Left lung (tissue), 10 donors: ENCODE results near the gene SH3PXD2A. TPM values are rescaled to one million over a fixed set of nuclear protein-coding genes. Genes with fewer than 3 reads are reported as not detected.
A peak's percentile ranks its signal among the peaks of the same experiment; 100 is the strongest.

Experiments
- ATAC-seq: fragments of 200-7000 bp; cut with Tn5 transposase; one replicate; pipeline ENCODE4 v1.9.1; 2020; ENCODE audit warnings: moderate library complexity
- DNase-seq, 4 donors: peaks; one replicate each; pipeline ENCODE4 v3.0.0-alpha.2; 2013 to 2020
- H3K27ac ChIP-seq, 2 donors: fragments of 200-600 bp; sonication (generic) in 1 of 2; one replicate each; pipeline versions ENCODE4 v1.5.0 to v1.8.0; 2020 to 2021
- H3K27me3 ChIP-seq, 2 donors: fragments of 200-600 bp; sonication (generic) in 1 of 2; one replicate each; pipeline versions ENCODE4 v1.5.0 to v1.8.0; 2020 to 2021
- H3K36me3 ChIP-seq, 2 donors: fragments of 200-600 bp; sonication (generic) in 1 of 2; one replicate each; pipeline versions ENCODE4 v1.5.0 to v1.8.0; 2020 to 2021
- H3K4me1 ChIP-seq, 2 donors: fragments of 200-600 bp; one replicate each; pipeline ENCODE4 v1.8.0; 2021
- H3K4me3 ChIP-seq, 2 donors: fragments of 200-600 bp; sonication (generic) in 1 of 2; one replicate each; pipeline versions ENCODE4 v1.5.0 to v1.8.0; 2020 to 2021; ENCODE audit warnings: mild to moderate bottlenecking in 1 of 2
- H3K9me3 ChIP-seq, 2 donors: fragments of 200-600 bp; sonication (generic) in 1 of 2; one replicate each; pipeline versions ENCODE4 v1.5.0 to v1.8.0; 2020 to 2021
- CTCF ChIP-seq, 2 donors: fragments of 200-600 bp; sonication (generic) in 1 of 2; IDR thresholded peaks; one replicate each; pipeline versions ENCODE4 v1.5.0 to v1.8.0; 2021; ENCODE audit warnings: antibody characterized with exemption in 2 of 2
- intact Hi-C, 2 donors: fragments of 100-400 bp; cut with DNase I; formaldehyde crosslinking; loops; one replicate each; pipeline versions ENCODE4 v1.11.2 to v1.14.2; 2022
- polyA plus RNA-seq, 6 donors: library from polyadenylated mRNA; unstranded; fragments of 120-200 nt; gene quantifications; one replicate each; pipeline ENCODE4 v1.2.1, GENCODE V29; 2013; ENCODE audit not compliant: insufficient read length in 6 of 6
- total RNA-seq, 2 donors: library from RNA; stranded (reverse); fragmentation: NEBNext Ultra II Directional; extraction: Animal tissue kit (Norgen Biotek cat#: 25700); gene quantifications; one replicate each; pipeline ENCODE4 v1.2.1, GENCODE V29; 2021
- donor health status: DM: no; HTN: yes; CAD: no.
- donor health status: DM: no; HTN: no; CAD: no.

The SH3PXD2A gene
- total and polyA plus RNA-seq, 8 donors = 44.8 to 117 (median 91.7) TPM

- intact Hi-C loops = no loop called here
- H3K27ac ChIP-seq = no peak overlapping the region
- no peak for TF ChIP-seq CTCF (IDR thresholded peaks at IDR 0.05)
- no peaks in the 10 kb centered on the region for H3K36me3 ChIP-seq
- DNase-seq = peak in 1 of 4 donors; percentile 62
- no peak overlapping the region for H3K4me3 ChIP-seq
- no peaks in the 10 kb centered on the region for H3K27me3 ChIP-seq
- ATAC-seq = no peak
- H3K9me3 ChIP-seq = no peaks in the 10 kb centered on the region
- H3K4me1 ChIP-seq = no peaks in the 10 kb centered on the region
Measured at GRCh38 chr10:103703941-103704919, 151.1 kb downstream of the SH3PXD2A start.

- intact Hi-C loops = no loop called here
- ATAC-seq (no peak), DNase-seq (no peak)
- Histone ChIP-seq H3K36me3 (no peaks in the 10 kb centered on the region), H3K27ac (no peak overlapping the region), H3K4me3 (no peak overlapping the region), H3K27me3 (no peaks in the 10 kb centered on the region), H3K9me3 (no peaks in the 10 kb centered on the region), H3K4me1 (peaks cover 0 to 6% of the 10 kb centered on the region in 2 donors)
- no peak for TF ChIP-seq CTCF (IDR thresholded peaks at IDR 0.05)
Measured at GRCh38 chr10:103701380-103702222, 153.8 kb downstream of the SH3PXD2A start.

GRCh38 chr10:103700436-103700715 is 155.0 kb downstream of the SH3PXD2A start:
- intact Hi-C loops = no loop called here
- Histone ChIP-seq H3K27ac (no peak overlapping the region), H3K9me3 (no peaks in the 10 kb centered on the region), H3K36me3 (no peaks in the 10 kb centered on the region), H3K27me3 (no peaks in the 10 kb centered on the region), H3K4me3 (no peak overlapping the region), H3K4me1 (peaks cover 9 to 13% of the 10 kb centered on the region in 2 donors)
- TF ChIP-seq CTCF (IDR thresholded peaks at IDR 0.05) = no peak
- DNase-seq = peak in 1 of 4 donors; percentile 15
- no peak for ATAC-seq

GRCh38 chr10:103699611-103700435 is 155.6 kb downstream of the SH3PXD2A start:
- Histone ChIP-seq H3K4me3 (no peak overlapping the region), H3K36me3 (no peaks in the 10 kb centered on the region), H3K9me3 (no peaks in the 10 kb centered on the region), H3K4me1 (peaks cover 10 to 13% of the 10 kb centered on the region in 2 donors), H3K27ac (no peak overlapping the region), H3K27me3 (no peaks in the 10 kb centered on the region)
- TF ChIP-seq CTCF (IDR thresholded peaks at IDR 0.05) = no peak
- no peak for ATAC-seq
- DNase-seq = peak in 1 of 4 donors; percentile 16
- intact Hi-C loops = no loop called here
